ENCODE data around the gene C3orf85.

The C3orf85 gene

GRCh38 chr3:109136523-109136922 is at the start of gene C3orf85:
TSS of gene C3orf85 (plus strand) at chr3:109136719. CDS start at chr3:109136848, 129 bp downstream.
- ATAC-seq (no peak), DNase-seq (no peak)
- Mint-ChIP-seq H3K27ac (no peak within 1 kb of the TSS), H3K9me3 (no peaks in the 10 kb centered on the region), H3K4me1 (no peaks in the 10 kb centered on the region), H3K4me3 (no peak within 1 kb of the TSS), H3K27me3 (peaks cover 6% of the 10 kb centered on the region)

GRCh38 chr3:109089265-109089664 is 47.3 kb upstream of the C3orf85 start:
- peak; percentile 48 for ATAC-seq
- Mint-ChIP-seq H3K9me3 (no peaks in the 10 kb centered on the region), H3K4me3 (no peak overlapping the region)

GRCh38 chr3:109091846-109092245 is 44.7 kb upstream of the C3orf85 start:
- no peaks in the 10 kb centered on the region for H3K4me1 Mint-ChIP-seq
- no peak for DNase-seq
- H3K4me3 Mint-ChIP-seq: no peak overlapping the region

More at GRCh38 chr3:109089265-109089664, 47.3 kb upstream of the C3orf85 start:
- H3K27me3 Mint-ChIP-seq: peaks cover 14% of the 10 kb centered on the region
- H3K4me1 Mint-ChIP-seq: no peaks in the 10 kb centered on the region
- no peak for DNase-seq
- H3K27ac Mint-ChIP-seq: no peak overlapping the region

GRCh38 chr3:109093561-109093960 is 43.0 kb upstream of the C3orf85 start:
- Mint-ChIP-seq H3K4me1 (no peaks in the 10 kb centered on the region), H3K27me3 (peaks cover 8% of the 10 kb centered on the region), H3K4me3 (no peak overlapping the region), H3K9me3 (no peaks in the 10 kb centered on the region), H3K27ac (no peak overlapping the region)
- DNase-seq: no peak
- no peak for ATAC-seq

More at GRCh38 chr3:109091846-109092245, 44.7 kb upstream of the C3orf85 start:
- Mint-ChIP-seq H3K9me3 (no peaks in the 10 kb centered on the region), H3K27ac (no peak overlapping the region), H3K27me3 (peaks cover 14% of the 10 kb centered on the region)
- no peak for ATAC-seq

- Mint-ChIP-seq H3K4me3 (no peak overlapping the region), H3K4me1 (no peaks in the 10 kb centered on the region), H3K9me3 (no peaks in the 10 kb centered on the region), H3K27me3 (peaks cover 8% of the 10 kb centered on the region), H3K27ac (no peak overlapping the region)
- no peak for ATAC-seq
- no peak for DNase-seq
These were observed 41.4 kb upstream of the C3orf85 start for GRCh38 chr3:109095166-109095565.

GRCh38 chr3:109098079-109098644 is 38.4 kb upstream of the C3orf85 start:
- DNase-seq (no peak), ATAC-seq (peak; percentile 49)
- H3K9me3 Mint-ChIP-seq: no peaks in the 10 kb centered on the region
- no peaks in the 10 kb centered on the region for H3K4me1 Mint-ChIP-seq
- peaks cover 8% of the 10 kb centered on the region for H3K27me3 Mint-ChIP-seq
- H3K27ac Mint-ChIP-seq: no peak overlapping the region
- no peak overlapping the region for H3K4me3 Mint-ChIP-seq

- H3K27ac Mint-ChIP-seq: no peak overlapping the region
These were observed 26.9 kb upstream of the C3orf85 start for GRCh38 chr3:109109574-109109973.

GRCh38 chr3:109112946-109113760 is 23.4 kb upstream of the C3orf85 start:
- no peak overlapping the region for H3K4me3 Mint-ChIP-seq
- peaks cover 13% of the 10 kb centered on the region for H3K27me3 Mint-ChIP-seq
- no peaks in the 10 kb centered on the region for H3K9me3 Mint-ChIP-seq

More at GRCh38 chr3:109109574-109109973, 26.9 kb upstream of the C3orf85 start:
- DNase-seq: no peak
- Mint-ChIP-seq H3K27me3 (peaks cover 10% of the 10 kb centered on the region), H3K9me3 (no peaks in the 10 kb centered on the region), H3K4me1 (no peaks in the 10 kb centered on the region), H3K4me3 (no peak overlapping the region)
- no peak for ATAC-seq

GRCh38 chr3:109114746-109115145 is 21.8 kb upstream of the C3orf85 start:
- H3K4me1 Mint-ChIP-seq: no peaks in the 10 kb centered on the region
- H3K9me3 Mint-ChIP-seq: no peaks in the 10 kb centered on the region
- DNase-seq (no peak), ATAC-seq (no peak)
- no peak overlapping the region for H3K4me3 Mint-ChIP-seq
- peaks cover 13% of the 10 kb centered on the region for H3K27me3 Mint-ChIP-seq
- no peak overlapping the region for H3K27ac Mint-ChIP-seq

More at GRCh38 chr3:109112946-109113760, 23.4 kb upstream of the C3orf85 start:
- no peaks in the 10 kb centered on the region for H3K4me1 Mint-ChIP-seq
- no peak overlapping the region for H3K27ac Mint-ChIP-seq
- ATAC-seq: no peak
- DNase-seq: no peak

- Mint-ChIP-seq H3K4me1 (no peaks in the 10 kb centered on the region), H3K27ac (no peak overlapping the region), H3K9me3 (no peaks in the 10 kb centered on the region), H3K27me3 (peaks cover 13% of the 10 kb centered on the region), H3K4me3 (no peak overlapping the region)
- ATAC-seq (no peak), DNase-seq (no peak)
These were observed 21.1 kb upstream of the C3orf85 start for GRCh38 chr3:109115451-109115850.

- no peak overlapping the region for H3K27ac Mint-ChIP-seq
- DNase-seq (no peak), ATAC-seq (no peak)
- peaks cover 13% of the 10 kb centered on the region for H3K27me3 Mint-ChIP-seq
- no peak overlapping the region for H3K4me3 Mint-ChIP-seq
- H3K4me1 Mint-ChIP-seq: no peaks in the 10 kb centered on the region
- no peaks in the 10 kb centered on the region for H3K9me3 Mint-ChIP-seq
These were observed 20.5 kb upstream of the C3orf85 start for GRCh38 chr3:109116031-109116430.

GRCh38 chr3:109117939-109118338 is 18.6 kb upstream of the C3orf85 start, which contains the start of gene MORC1:
TSS of gene MORC1 (minus strand) at chr3:109118134. CDS start at chr3:109118059, 75 bp downstream.
- no peaks in the 10 kb centered on the region for H3K4me1 Mint-ChIP-seq
- ATAC-seq (no peak), DNase-seq (no peak)
- no peak within 1 kb of the TSS for H3K4me3 Mint-ChIP-seq
- peaks cover 0 to 6% of the 10 kb centered on the region in 2 donors for H3K9me3 Mint-ChIP-seq
- no peak within 1 kb of the TSS for H3K27ac Mint-ChIP-seq
- peaks cover 13% of the 10 kb centered on the region for H3K27me3 Mint-ChIP-seq

- no peak overlapping the region for H3K27ac Mint-ChIP-seq
- H3K9me3 Mint-ChIP-seq: peaks cover 0 to 7% of the 10 kb centered on the region in 2 donors
- no peaks in the 10 kb centered on the region for H3K4me1 Mint-ChIP-seq
- H3K4me3 Mint-ChIP-seq: no peak overlapping the region
- H3K27me3 Mint-ChIP-seq: peaks cover 13% of the 10 kb centered on the region
- DNase-seq (no peak), ATAC-seq (no peak)
These were observed 17.9 kb upstream of the C3orf85 start for GRCh38 chr3:109118584-109118983.

- peaks cover 0 to 7% of the 10 kb centered on the region in 2 donors for H3K9me3 Mint-ChIP-seq
- no peaks in the 10 kb centered on the region for H3K4me1 Mint-ChIP-seq
- no peaks in the 10 kb centered on the region for H3K27me3 Mint-ChIP-seq
These were observed 13.8 kb upstream of the C3orf85 start for GRCh38 chr3:109122690-109123089.

GRCh38 chr3:109125902-109126301 is 10.6 kb upstream of the C3orf85 start:
- ATAC-seq: no peak
- Mint-ChIP-seq H3K9me3 (peaks cover 6 to 14% of the 10 kb centered on the region in 2 donors), H3K4me3 (no peak overlapping the region), H3K4me1 (no peaks in the 10 kb centered on the region), H3K27me3 (no peaks in the 10 kb centered on the region), H3K27ac (no peak overlapping the region)
- no peak for DNase-seq

More at GRCh38 chr3:109122690-109123089, 13.8 kb upstream of the C3orf85 start:
- no peak overlapping the region for H3K4me3 Mint-ChIP-seq
- DNase-seq (no peak), ATAC-seq (no peak)
- H3K27ac Mint-ChIP-seq: no peak overlapping the region

- no peak overlapping the region for H3K4me3 Mint-ChIP-seq
- no peaks in the 10 kb centered on the region for H3K4me1 Mint-ChIP-seq
- H3K27me3 Mint-ChIP-seq: peaks cover 7% of the 10 kb centered on the region
- no peak for DNase-seq
- ATAC-seq: no peak
- no peak overlapping the region for H3K27ac Mint-ChIP-seq
- peaks cover 6 to 12% of the 10 kb centered on the region in 2 donors for H3K9me3 Mint-ChIP-seq
These were observed 9.0 kb upstream of the C3orf85 start for GRCh38 chr3:109127553-109127952.
